Measurements from ENCODE around the gene ST7. TPM values are rescaled to one million over a fixed set of nuclear protein-coding genes. Genes with fewer than 3 reads are reported as not detected.

The ST7 gene
- total and polyA plus RNA-seq, 2 of the 13 experiments (the other 11 are each of a cell fraction or from before 2014, with no cell fraction given) = 17.3 to 23.5 TPM

DNA sequence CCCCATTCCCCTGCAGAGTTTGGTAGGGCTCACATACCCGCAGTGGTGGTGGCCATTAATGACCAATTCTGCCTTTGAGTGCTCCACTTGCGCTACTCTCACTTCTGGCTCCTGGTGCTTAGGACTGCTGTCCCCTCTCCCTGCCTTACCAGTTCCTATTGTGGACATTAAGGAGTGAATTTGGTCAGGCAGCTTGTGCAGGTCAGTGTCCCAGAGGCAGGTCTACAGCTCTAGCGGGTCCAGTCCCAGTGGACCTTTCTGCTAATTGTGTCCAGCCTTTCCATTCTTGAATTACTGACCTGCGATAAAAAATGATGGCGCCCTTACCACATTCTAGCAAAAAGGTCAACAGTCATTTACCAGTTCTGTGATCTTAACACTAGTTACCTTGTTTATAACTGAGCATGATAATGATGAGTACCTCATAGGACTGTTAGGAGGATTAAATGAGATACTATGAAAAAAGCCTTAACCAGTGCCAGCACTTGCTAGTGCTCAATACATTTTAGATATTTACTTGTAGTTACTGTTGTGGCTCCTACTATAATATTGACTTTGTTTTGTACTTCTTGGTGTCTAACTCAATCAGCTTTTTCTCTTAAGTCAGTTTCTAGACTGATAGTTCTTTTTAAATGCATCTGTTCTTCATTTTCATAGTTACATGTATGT, 14.1 kb downstream of the ST7 start:
- peaks cover 35% of the 10 kb centered on the region for H3K79me2 ChIP-seq (ENCODE audit: insufficient read depth, low read length)
- intact Hi-C loops (cut with micrococcal nuclease; ENCODE audit: unreplicated experiment) = no loop called here
- no peaks in the 10 kb centered on the region for H3K9me3 ChIP-seq (ENCODE audit: low read length)
- ChIA-PET CTCF (ENCODE audit: low intra/inter-chr PET ratio, low total read pairs) (no interaction called here), POLR2A (interaction anchor here (1.1 kb wide), 1 partner anchor 13 kb away, joined by 3 read pairs; no protein-coding TSS in a partner anchor)
- H3K9ac ChIP-seq (ENCODE audit: insufficient read depth, low read depth, low read length) = no peak overlapping the region
- no peak overlapping the region for H3K4me3 ChIP-seq (replicated peaks in 1 of 3; ENCODE audit: insufficient read depth in 1 of 3, low read depth in 2 of 3, low read length in 3 of 3)
- no peak overlapping the region for H3K27ac ChIP-seq (ENCODE audit: extremely low read length, insufficient read depth, low read length)
- no peaks in the 10 kb centered on the region for H3K36me3 ChIP-seq (replicated peaks in 1 of 2; ENCODE audit: control insufficient read depth in 1 of 2, insufficient read depth in 2 of 2, low read length in 2 of 2)
- DNase-seq (ENCODE audit: low spot score) = no peak
- H4K20me1 ChIP-seq (ENCODE audit: insufficient read depth, low read length) = no peaks in the 10 kb centered on the region
- peaks cover 31% of the 10 kb centered on the region for H3K4me1 ChIP-seq (ENCODE audit: insufficient read depth, low read length)
- peak; percentile 91 for TF ChIP-seq ZNF7 (CRISPR knock-in tag; IDR thresholded peaks at IDR 0.05)
- TF ChIP-seq PAX8 (CRISPR knock-in tag; IDR thresholded peaks at IDR 0.05; ENCODE audit: borderline replicate concordance) = no peak
- TF ChIP-seq, protein P1, sequence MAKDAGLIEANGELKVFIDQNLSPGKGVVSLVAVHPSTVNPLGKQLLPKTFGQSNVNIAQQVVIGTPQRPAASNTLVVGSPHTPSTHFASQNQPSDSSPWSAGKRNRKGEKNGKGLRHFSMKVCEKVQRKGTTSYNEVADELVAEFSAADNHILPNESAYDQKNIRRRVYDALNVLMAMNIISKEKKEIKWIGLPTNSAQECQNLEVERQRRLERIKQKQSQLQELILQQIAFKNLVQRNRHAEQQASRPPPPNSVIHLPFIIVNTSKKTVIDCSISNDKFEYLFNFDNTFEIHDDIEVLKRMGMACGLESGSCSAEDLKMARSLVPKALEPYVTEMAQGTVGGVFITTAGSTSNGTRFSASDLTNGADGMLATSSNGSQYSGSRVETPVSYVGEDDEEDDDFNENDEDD (CRISPR knock-in tag; IDR thresholded peaks at IDR 0.05; ENCODE audit: borderline replicate concordance) = no peak
- TF ChIP-seq, protein P2, sequence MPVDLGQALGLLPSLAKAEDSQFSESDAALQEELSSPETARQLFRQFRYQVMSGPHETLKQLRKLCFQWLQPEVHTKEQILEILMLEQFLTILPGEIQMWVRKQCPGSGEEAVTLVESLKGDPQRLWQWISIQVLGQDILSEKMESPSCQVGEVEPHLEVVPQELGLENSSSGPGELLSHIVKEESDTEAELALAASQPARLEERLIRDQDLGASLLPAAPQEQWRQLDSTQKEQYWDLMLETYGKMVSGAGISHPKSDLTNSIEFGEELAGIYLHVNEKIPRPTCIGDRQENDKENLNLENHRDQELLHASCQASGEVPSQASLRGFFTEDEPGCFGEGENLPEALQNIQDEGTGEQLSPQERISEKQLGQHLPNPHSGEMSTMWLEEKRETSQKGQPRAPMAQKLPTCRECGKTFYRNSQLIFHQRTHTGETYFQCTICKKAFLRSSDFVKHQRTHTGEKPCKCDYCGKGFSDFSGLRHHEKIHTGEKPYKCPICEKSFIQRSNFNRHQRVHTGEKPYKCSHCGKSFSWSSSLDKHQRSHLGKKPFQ (CRISPR knock-in tag; IDR thresholded peaks at IDR 0.05; ENCODE audit: insufficient replicate concordance) = no peak
- no peak for TF ChIP-seq CENPT (CRISPR knock-in tag; IDR thresholded peaks at IDR 0.05; ENCODE audit: low read depth)
- no TSS peak for BruUV-seq (replicated peaks)
- in situ Hi-C loops (cut with HindIII; ENCODE audit: extremely low pct_ligation_motif_present, low pct_unique_long_range_greater_than_20kb) = no loop called here
- H2AFZ ChIP-seq (ENCODE audit: low read length) = no peak overlapping the region
- no peak; the same call in 2 of the 3 replicates for ATAC-seq
- FAIRE-seq = no peak
- H3K4me2 ChIP-seq (ENCODE audit: low read depth, low read length) = no peak overlapping the region
- 99% methylated on average over 5 of the region's 5 CpGs for WGBS (ENCODE audit: low lambda C conversion rate)
- H3K27me3 ChIP-seq (ENCODE audit: control insufficient read depth in 1 of 2, insufficient read depth in 2 of 2, low read length in 2 of 2) = no peaks in the 10 kb centered on the region
